Naive B cell (primary cell): Measurements from ENCODE around the gene CASTOR2. TPM values are rescaled to one million over a fixed set of nuclear protein-coding genes. Genes with fewer than 3 reads are reported as not detected.
A peak's percentile ranks its signal among the peaks of the same experiment; 100 is the strongest.
"Not testable (repeated sequence)": the region's sequence is repeated elsewhere in the genome, so short reads cannot be mapped to it uniquely, and the experiment has no call there.

Experiments used
- ATAC-seq, 2 donors: fragments of 150-1000 bp; cut with Tn5 transposase; 2 replicates each; pipeline ENCODE4 v1.10.0; 2021; ENCODE audit warnings: low read depth in 2 of 2, mild to moderate bottlenecking in 2 of 2, moderate library complexity in 2 of 2
- DNase-seq: peaks from one replicate; pipeline ENCODE4 v3.0.0; 2022
- H3K27ac Mint-ChIP-seq, 6 donors: one replicate each; pipeline ENCODE4 v1.8.0; 2020 to 2022; ENCODE audit warnings: mild to moderate bottlenecking in 6 of 6, mixed read lengths in 6 of 6, moderate library complexity in 5 of 6, inconsistent platforms in 2 of 6
- H3K27me3 Mint-ChIP-seq, 3 donors: one replicate each; pipeline ENCODE4 v1.8.0; 2021 to 2022; ENCODE audit warnings: mixed read lengths in 3 of 3, mild to moderate bottlenecking in 1 of 3
- H3K36me3 Mint-ChIP-seq, 2 donors: one replicate each; pipeline ENCODE4 v1.8.0; 2020 to 2022; ENCODE audit warnings: mixed read lengths in 2 of 2, inconsistent platforms in 1 of 2, mild to moderate bottlenecking in 1 of 2
- H3K4me1 Mint-ChIP-seq, 3 donors: one replicate each; pipeline ENCODE4 v1.8.0; 2020 to 2022; ENCODE audit warnings: mixed read lengths in 3 of 3, inconsistent platforms in 1 of 3, mild to moderate bottlenecking in 1 of 3, moderate library complexity in 1 of 3
- H3K4me3 Mint-ChIP-seq, 8 donors: one replicate each; pipeline ENCODE4 v1.8.0; 2020 to 2022; ENCODE audit warnings: mild to moderate bottlenecking in 8 of 8, mixed read lengths in 8 of 8, moderate library complexity in 8 of 8, inconsistent platforms in 2 of 8
- H3K9me3 Mint-ChIP-seq, 7 donors: one replicate each; pipeline ENCODE4 v1.8.0; 2020 to 2022; ENCODE audit warnings: mixed read lengths in 7 of 7, mild to moderate bottlenecking in 5 of 7, inconsistent platforms in 2 of 7, moderate library complexity in 1 of 7
- polyA plus RNA-seq, 6 donors: library from polyadenylated mRNA; unstranded; fragments of 300-500 nt; fragmentation: Illumina TruSeq; gene quantifications; one replicate each; pipeline ENCODE4 v1.2.3, GENCODE V29; 2021; ENCODE audit warnings: low read depth in 6 of 6

Gene CASTOR2
- polyA plus RNA-seq, result under 1 TPM in 5 of 6 donors, not detected in 1; 0.22 to 0.81 (median 0.40) TPM

- not testable (repeated sequence) for H3K27ac Mint-ChIP-seq
Observed at GRCh38 chr7:74964511-74965119, at the start of gene CASTOR2. Gene CASTOR2, plus strand, starts transcription at chr7:74964705. Its CDS starts 281 bp downstream, at chr7:74964986.

GRCh38 chr7:74922321-74922890, 42.1 kb upstream of the CASTOR2 start:
- H3K27me3 Mint-ChIP-seq, H3K9me3 Mint-ChIP-seq, ATAC-seq, H3K36me3 Mint-ChIP-seq, H3K4me1 Mint-ChIP-seq, H3K27ac Mint-ChIP-seq, H3K4me3 Mint-ChIP-seq, DNase-seq: not testable (repeated sequence)

More at GRCh38 chr7:74964511-74965119, at the start of gene CASTOR2:
- H3K27me3 Mint-ChIP-seq, H3K4me1 Mint-ChIP-seq, H3K9me3 Mint-ChIP-seq, H3K36me3 Mint-ChIP-seq: not testable (repeated sequence)
- peak; percentile 93 for ATAC-seq
- peak; percentile 66 for DNase-seq
- H3K4me3 Mint-ChIP-seq, result peak within 1 kb of the TSS in 6 of 8 donors; percentile 37 to 72 (median 58)

GRCh38 chr7:74923644-74924043, 40.9 kb upstream of the CASTOR2 start:
- H3K4me3 Mint-ChIP-seq, H3K36me3 Mint-ChIP-seq, H3K4me1 Mint-ChIP-seq, ATAC-seq, H3K27me3 Mint-ChIP-seq, H3K9me3 Mint-ChIP-seq, DNase-seq: not testable (repeated sequence)
- peak overlapping the region in 2 of 6 donors; percentile 47 to 49 for H3K27ac Mint-ChIP-seq

GRCh38 chr7:74926968-74927367, 37.5 kb upstream of the CASTOR2 start:
- H3K36me3 Mint-ChIP-seq, H3K4me1 Mint-ChIP-seq, H3K27ac Mint-ChIP-seq, H3K9me3 Mint-ChIP-seq, ATAC-seq, DNase-seq, H3K27me3 Mint-ChIP-seq, H3K4me3 Mint-ChIP-seq: not testable (repeated sequence)

- not testable (repeated sequence) for H3K27ac Mint-ChIP-seq, H3K4me3 Mint-ChIP-seq, H3K36me3 Mint-ChIP-seq, H3K9me3 Mint-ChIP-seq, H3K27me3 Mint-ChIP-seq, DNase-seq, H3K4me1 Mint-ChIP-seq
- peak; percentile 50 to 64 for ATAC-seq
Observed at GRCh38 chr7:74931563-74932328, 32.8 kb upstream of the CASTOR2 start.

GRCh38 chr7:74939429-74939828, 25.1 kb upstream of the CASTOR2 start:
- not testable (repeated sequence) for H3K27me3 Mint-ChIP-seq, DNase-seq, ATAC-seq, H3K4me1 Mint-ChIP-seq, H3K36me3 Mint-ChIP-seq, H3K4me3 Mint-ChIP-seq, H3K27ac Mint-ChIP-seq, H3K9me3 Mint-ChIP-seq

- not testable (repeated sequence) for DNase-seq, ATAC-seq
Observed at GRCh38 chr7:74941302-74942069, 23.0 kb upstream of the CASTOR2 start.

GRCh38 chr7:74943923-74944322, 20.6 kb upstream of the CASTOR2 start:
- not testable (repeated sequence) for H3K36me3 Mint-ChIP-seq, H3K27ac Mint-ChIP-seq, H3K9me3 Mint-ChIP-seq, H3K27me3 Mint-ChIP-seq, ATAC-seq, H3K4me1 Mint-ChIP-seq, H3K4me3 Mint-ChIP-seq, DNase-seq

More at GRCh38 chr7:74941302-74942069, 23.0 kb upstream of the CASTOR2 start:
- H3K27me3 Mint-ChIP-seq, H3K4me3 Mint-ChIP-seq, H3K9me3 Mint-ChIP-seq, H3K4me1 Mint-ChIP-seq, H3K36me3 Mint-ChIP-seq, H3K27ac Mint-ChIP-seq: not testable (repeated sequence)

GRCh38 chr7:74947741-74948140, 16.8 kb upstream of the CASTOR2 start:
- DNase-seq, H3K9me3 Mint-ChIP-seq, H3K36me3 Mint-ChIP-seq, H3K4me3 Mint-ChIP-seq, H3K27ac Mint-ChIP-seq, H3K27me3 Mint-ChIP-seq, H3K4me1 Mint-ChIP-seq, ATAC-seq: not testable (repeated sequence)

GRCh38 chr7:74953774-74954173, 10.7 kb upstream of the CASTOR2 start:
- H3K27ac Mint-ChIP-seq, H3K9me3 Mint-ChIP-seq, DNase-seq, H3K36me3 Mint-ChIP-seq, H3K27me3 Mint-ChIP-seq, H3K4me3 Mint-ChIP-seq, ATAC-seq, H3K4me1 Mint-ChIP-seq: not testable (repeated sequence)

GRCh38 chr7:74958328-74958727, 6.2 kb upstream of the CASTOR2 start:
- H3K4me3 Mint-ChIP-seq, H3K27ac Mint-ChIP-seq, H3K36me3 Mint-ChIP-seq, DNase-seq, H3K4me1 Mint-ChIP-seq, ATAC-seq, H3K9me3 Mint-ChIP-seq, H3K27me3 Mint-ChIP-seq: not testable (repeated sequence)

GRCh38 chr7:74963704-74964510, 598 bp upstream of the CASTOR2 start:
- not testable (repeated sequence) for H3K36me3 Mint-ChIP-seq

More at GRCh38 chr7:74963704-74964510, 598 bp upstream of the CASTOR2 start:
- peak in 1 of 2 donors; percentile 49 for ATAC-seq
- H3K4me1 Mint-ChIP-seq, DNase-seq, H3K27me3 Mint-ChIP-seq, H3K9me3 Mint-ChIP-seq, H3K27ac Mint-ChIP-seq: not testable (repeated sequence)
- peak overlapping the region in 6 of 8 donors; percentile 37 to 72 (median 58) for H3K4me3 Mint-ChIP-seq
